Right atrium auricular region (tissue), 2 donors: ENCODE results near the gene TSPAN18. TPM values are rescaled to one million over a fixed set of nuclear protein-coding genes. Genes with fewer than 3 reads are reported as not detected.

Experiments
- DNase-seq: peaks from one replicate; pipeline ENCODE4 v3.0.0-alpha.2; 2019; ENCODE audit warnings: low spot score
- H3K27ac ChIP-seq, 2 donors: fragments of 200-600 bp; sonication (generic); 1 replicate in 1 of 2; 2 replicates in 1 of 2; pipeline ENCODE4 v1.5.1; 2016 to 2019
- H3K27me3 ChIP-seq, 2 donors: fragments of 200-600 bp; sonication (generic); one replicate each; pipeline versions ENCODE4 v1.5.1 to v1.6.0; 2017 to 2019
- H3K36me3 ChIP-seq: fragments of 200-600 bp; sonication (generic); one replicate; pipeline ENCODE4 v1.5.1; 2016
- H3K4me1 ChIP-seq, 2 donors: fragments of 200-600 bp; sonication (generic); one replicate each; pipeline versions ENCODE4 v1.5.1 to v1.6.0; 2017 to 2019
- H3K4me3 ChIP-seq, 2 donors: fragments of 200-600 bp; sonication (generic); 1 replicate in 1 of 2; 2 replicates in 1 of 2; pipeline ENCODE4 v1.5.1; 2017 to 2019; ENCODE audit warnings: mild to moderate bottlenecking in 1 of 2, moderate library complexity in 1 of 2
- H3K9me3 ChIP-seq, 2 donors: fragments of 200-600 bp; sonication (generic); one replicate each; pipeline ENCODE4 v1.5.1; 2019
- CTCF ChIP-seq, 2 donors: fragments of 200-600 bp; sonication (generic); IDR thresholded peaks; one replicate each; pipeline ENCODE4 v1.5.1; 2019; ENCODE audit warnings: antibody characterized with exemption in 2 of 2
- total RNA-seq, 2 donors: library from RNA; depleted of rRNA; stranded (reverse); fragments of >200 nt; gene quantifications; one replicate each; pipeline ENCODE4 v1.1.0, GENCODE V29; 2016

Gene TSPAN18
- total RNA-seq, 2 donors from 2014 or later, result 76.3 to 79.3 TPM

GRCh38 chr11:44784851-44785250 is 58.1 kb downstream of the TSPAN18 start:
- no peak for TF ChIP-seq CTCF (IDR thresholded peaks at IDR 0.05)
- Histone ChIP-seq H3K27me3 (no peaks in the 10 kb centered on the region), H3K4me1 (peaks cover 0 to 75% of the 10 kb centered on the region in 2 donors), H3K27ac (peak overlapping the region; percentile 67 to 76), H3K36me3 (no peaks in the 10 kb centered on the region), H3K4me3 (no peak overlapping the region), H3K9me3 (no peaks in the 10 kb centered on the region)
- DNase-seq, result no peak

- DNase-seq, result no peak
- Histone ChIP-seq H3K4me3 (no peak overlapping the region), H3K4me1 (peaks cover 0 to 68% of the 10 kb centered on the region in 2 donors), H3K9me3 (no peaks in the 10 kb centered on the region), H3K27ac (peak overlapping the region; percentile 58 to 67), H3K27me3 (no peaks in the 10 kb centered on the region), H3K36me3 (no peaks in the 10 kb centered on the region)
- TF ChIP-seq CTCF (IDR thresholded peaks at IDR 0.05), result no peak
Measured at GRCh38 chr11:44785856-44786607, 59.3 kb downstream of the TSPAN18 start.

GRCh38 chr11:44787070-44787469 is 60.3 kb downstream of the TSPAN18 start:
- no peaks in the 10 kb centered on the region for H3K9me3 ChIP-seq
- H3K36me3 ChIP-seq, result no peaks in the 10 kb centered on the region
- peak overlapping the region in 1 of 2 donors; percentile 58 for H3K27ac ChIP-seq
- no peak for TF ChIP-seq CTCF (IDR thresholded peaks at IDR 0.05)
- no peaks in the 10 kb centered on the region for H3K27me3 ChIP-seq
- DNase-seq, result no peak
- no peak overlapping the region for H3K4me3 ChIP-seq
- H3K4me1 ChIP-seq, result peaks cover 0 to 64% of the 10 kb centered on the region in 2 donors

GRCh38 chr11:44787981-44788380 is 61.2 kb downstream of the TSPAN18 start:
- no peaks in the 10 kb centered on the region for H3K36me3 ChIP-seq
- H3K4me1 ChIP-seq, result peaks cover 0 to 67% of the 10 kb centered on the region in 2 donors
- no peak for DNase-seq
- H3K27ac ChIP-seq, result no peak overlapping the region
- no peaks in the 10 kb centered on the region for H3K27me3 ChIP-seq
- no peaks in the 10 kb centered on the region for H3K9me3 ChIP-seq
- TF ChIP-seq CTCF (IDR thresholded peaks at IDR 0.05), result no peak
- no peak overlapping the region for H3K4me3 ChIP-seq

GRCh38 chr11:44788536-44789261 is 61.9 kb downstream of the TSPAN18 start:
- Histone ChIP-seq H3K36me3 (no peaks in the 10 kb centered on the region), H3K4me1 (peaks cover 0 to 69% of the 10 kb centered on the region in 2 donors), H3K4me3 (no peak overlapping the region), H3K27me3 (no peaks in the 10 kb centered on the region), H3K9me3 (no peaks in the 10 kb centered on the region), H3K27ac (no peak overlapping the region)
- no peak for DNase-seq
- TF ChIP-seq CTCF (IDR thresholded peaks at IDR 0.05), result no peak
